B cell (primary cell): ENCODE results near the gene RBM41. TPM values are rescaled to one million over a fixed set of nuclear protein-coding genes. Genes with fewer than 3 reads are reported as not detected.
"Not testable (repeated sequence)": the region's sequence is repeated elsewhere in the genome, so short reads cannot be mapped to it uniquely, and the experiment has no call there.

Experiments used
- ATAC-seq: fragments of 200-7000 bp; cut with Tn5 transposase; one replicate; pipeline ENCODE4 v1.10.0; 2021; ENCODE audit warnings: low read depth, mild to moderate bottlenecking, moderate number of reproducible peaks, moderate library complexity
- CTCF ChIA-PET: fragments of 350-600 bp; sonication (Branson Sonifier 250); formaldehyde crosslinking; loops from one replicate; lab custom pipeline; 2021; ENCODE audit warnings: antibody characterized with exemption, inconsistent platforms; lab: Charles Lee
- POLR2A ChIA-PET: fragments of 350-600 bp; sonication (Branson Sonifier 250); formaldehyde crosslinking; loops from one replicate; lab custom pipeline; 2021; ENCODE audit warnings: antibody characterized with exemption; lab: Charles Lee
- DNase-seq: peaks from one replicate; pipeline ENCODE4 v3.0.0; 2013
- H2AFZ ChIP-seq: 2 replicates; pipeline ENCODE4 v1.6.1; 2012; ENCODE audit warnings: mild to moderate bottlenecking, low read depth, low read length; ENCODE audit not compliant: insufficient read depth, poor library complexity, severe bottlenecking
- H3K27ac ChIP-seq, 2 donors: 1 replicate in 1 of 2; 2 replicates in 1 of 2; pipeline ENCODE4 v1.5.1; 2012 to 2013; ENCODE audit warnings: low read length in 2 of 2, mild to moderate bottlenecking in 2 of 2, moderate library complexity in 1 of 2
- H3K27me3 ChIP-seq, 4 experiments: fragments of 200-600 bp in 1 of 4; sonication (generic) in 1 of 4; replicated peaks in 1 of 4; 1 replicate in 2 of 4; 2 replicates in 2 of 4; pipeline versions ENCODE4 v1.6.1 to v1.7.0; 2013 to 2016; ENCODE audit warnings: low read length in 3 of 4, mild to moderate bottlenecking in 2 of 4, mixed read lengths in 1 of 4, moderate library complexity in 1 of 4; ENCODE audit not compliant: insufficient read depth in 4 of 4, control insufficient read depth in 3 of 4; ENCODE audit errors: control extremely low read depth in 1 of 4
- H3K36me3 ChIP-seq, 2 experiments: replicated peaks in 1 of 2; 1 replicate in 1 of 2; 2 replicates in 1 of 2; pipeline versions ENCODE4 v1.6.1 to v1.7.1; 2013; ENCODE audit warnings: low read length in 1 of 2; ENCODE audit not compliant: insufficient read depth in 2 of 2, control insufficient read depth in 1 of 2; ENCODE audit errors: control extremely low read depth in 1 of 2, extremely low read depth in 1 of 2
- H3K4me1 ChIP-seq, 2 donors: fragments of 200-600 bp in 1 of 2; sonication (generic) in 1 of 2; 1 replicate in 1 of 2; 2 replicates in 1 of 2; pipeline versions ENCODE4 v1.5.1 to v1.6.1; 2013 to 2017; ENCODE audit warnings: low read length in 2 of 2; ENCODE audit not compliant: control insufficient read depth in 2 of 2, insufficient read depth in 2 of 2
- H3K4me2 ChIP-seq: replicated peaks from 2 replicates; pipeline ENCODE3; 2012; ENCODE audit warnings: mild to moderate bottlenecking, low read depth, low read length; ENCODE audit not compliant: poor library complexity, severe bottlenecking
- H3K4me3 ChIP-seq, 5 experiments: fragments of 200-600 bp in 1 of 5; sonication (generic) in 1 of 5; 1 replicate in 3 of 5; 2 replicates in 2 of 5; pipeline versions ENCODE4 v1.5.1 to v1.7.0; 2011 to 2016; ENCODE audit warnings: low read length in 4 of 5, mild to moderate bottlenecking in 4 of 5, low read depth in 2 of 5, control low read depth in 1 of 5, moderate library complexity in 1 of 5; ENCODE audit not compliant: insufficient read depth in 1 of 5; ENCODE audit errors: control extremely low read depth in 1 of 5, extremely low read depth in 1 of 5
- H3K79me2 ChIP-seq: fragments of 200-600 bp; sonication (generic); one replicate; pipeline ENCODE4 v1.6.0; 2016; ENCODE audit warnings: low read length; ENCODE audit not compliant: control insufficient read depth, insufficient read depth
- H3K9ac ChIP-seq: fragments of 200-600 bp; sonication (generic); 2 replicates; pipeline ENCODE4 v1.6.1; 2017; ENCODE audit warnings: mild to moderate bottlenecking, low read length, moderate library complexity
- H3K9me3 ChIP-seq, 3 donors: one replicate each; pipeline versions ENCODE4 v1.6.1 to v1.7.1; 2013; ENCODE audit warnings: low read length in 2 of 3; ENCODE audit not compliant: control insufficient read depth in 2 of 3, insufficient read depth in 1 of 3; ENCODE audit errors: control extremely low read depth in 1 of 3
- H4K20me1 ChIP-seq: 2 replicates; pipeline ENCODE4 v1.6.0; 2012; ENCODE audit warnings: mild to moderate bottlenecking, low read length; ENCODE audit not compliant: insufficient read depth, control insufficient read depth, poor library complexity, severe bottlenecking
- H3K27ac Mint-ChIP-seq: one replicate; pipeline ENCODE4 v1.8.0; 2021; ENCODE audit warnings: mixed read lengths
- H3K27me3 Mint-ChIP-seq: one replicate; pipeline ENCODE4 v1.8.0; 2021; ENCODE audit warnings: mixed read lengths
- H3K4me1 Mint-ChIP-seq: one replicate; pipeline ENCODE4 v1.8.0; 2021; ENCODE audit warnings: mixed read lengths
- H3K4me3 Mint-ChIP-seq: one replicate; pipeline ENCODE4 v1.8.0; 2021; ENCODE audit warnings: mixed read lengths
- H3K9me3 Mint-ChIP-seq: one replicate; pipeline ENCODE4 v1.8.0; 2022; ENCODE audit warnings: mixed read lengths; ENCODE audit not compliant: insufficient read depth
- CTCF ChIP-seq: fragments of 200-600 bp; IDR thresholded peaks from one replicate; pipeline ENCODE4 v1.8.0; 2022; ENCODE audit warnings: antibody characterized with exemption, mild to moderate bottlenecking
- EZH2 ChIP-seq: IDR thresholded peaks from 2 replicates; pipeline ENCODE4 v1.6.1; 2012; ENCODE audit warnings: borderline replicate concordance, low read depth, mild to moderate bottlenecking, moderate library complexity, low read length; ENCODE audit not compliant: insufficient read depth, poor library complexity, severe bottlenecking
- WGBS: methylation state at CpG from one replicate; pipeline ENCODE4 v1.1.5; 2013; ENCODE audit warnings: missing lambda C conversion rate; ENCODE audit not compliant: insufficient coverage; 5-methylcytosine and 5-hydroxymethylcytosine counted together
- intact Hi-C: fragments of 100-400 bp; cut with micrococcal nuclease; formaldehyde crosslinking; loops from one replicate; pipeline ENCODE4 v1.10.0; 2022
- polyA plus RNA-seq: library from polyadenylated mRNA; depleted of rRNA; stranded (reverse); fragments of >200 nt; gene quantifications from 2 replicates; pipeline ENCODE4 v1.2.3, GENCODE V29; 2012
- total RNA-seq, 2 donors: library from RNA; stranded (reverse); fragments of 120-200 nt in 1 of 2; gene quantifications; 1 replicate in 1 of 2; 2 replicates in 1 of 2; pipeline versions ENCODE4 v1.2.3 to v1.2.4, GENCODE V29; 2013 to 2022

The RBM41 gene
- total and polyA plus RNA-seq, 2 donors (not counting 1 experiment from before 2014, with no cell fraction given) = 5.2 to 32.5 TPM

- Histone ChIP-seq H3K79me2 (no peaks in the 10 kb centered on the region), H3K27me3 (no peaks in the 10 kb centered on the region), H3K4me1 (no peaks in the 10 kb centered on the region), H3K9ac (no peak overlapping the region), H4K20me1 (no peaks in the 10 kb centered on the region), H3K4me3 (no peak overlapping the region), H3K9me3 (no peaks in the 10 kb centered on the region), H3K4me2 (no peak overlapping the region), H2AFZ (no peak overlapping the region), H3K27ac (no peak overlapping the region), H3K36me3 (no peaks in the 10 kb centered on the region)
- ATAC-seq (no peak), DNase-seq (no peak)
- Mint-ChIP-seq H3K27me3 (no peaks in the 10 kb centered on the region), H3K27ac (no peak overlapping the region), H3K4me3 (no peak overlapping the region), H3K4me1 (no peaks in the 10 kb centered on the region), H3K9me3 (no peaks in the 10 kb centered on the region)
- no CpG with 5 or more reads among the region's 3 CpGs for WGBS
- ChIA-PET CTCF (no interaction called here), POLR2A (no interaction called here)
- intact Hi-C loops = no loop called here
- TF ChIP-seq CTCF (no peak), EZH2 (no peak)
Measured at GRCh38 chrX:107167163-107167921, 48.7 kb upstream of the RBM41 start.

DNA sequence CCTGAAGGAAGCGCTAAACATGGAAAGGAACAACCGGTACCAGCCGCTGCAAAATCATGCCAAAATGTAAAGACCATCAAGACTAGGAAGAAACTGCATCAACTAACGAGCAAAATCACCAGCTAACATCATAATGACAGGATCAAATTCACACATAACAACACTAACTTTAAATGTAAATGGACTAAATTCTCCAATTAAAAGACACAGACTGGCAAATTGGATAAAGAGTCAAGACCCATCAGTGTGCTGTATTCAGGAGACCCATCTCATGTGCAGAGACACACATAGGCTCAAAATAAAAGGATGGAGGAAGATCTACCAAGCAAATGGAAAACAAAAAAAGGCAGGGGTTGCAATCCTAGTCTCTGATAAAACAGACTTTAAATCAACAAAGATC is 39.0 kb upstream of the RBM41 start:
- H3K4me1 ChIP-seq, H3K9me3 ChIP-seq, H2AFZ ChIP-seq, H3K27me3 Mint-ChIP-seq, H4K20me1 ChIP-seq, intact Hi-C loops, H3K9me3 Mint-ChIP-seq, H3K9ac ChIP-seq, H3K4me1 Mint-ChIP-seq, DNase-seq, H3K27ac Mint-ChIP-seq, POLR2A ChIA-PET, ATAC-seq, H3K4me2 ChIP-seq, H3K27ac ChIP-seq, H3K79me2 ChIP-seq, H3K4me3 ChIP-seq, H3K36me3 ChIP-seq, H3K4me3 Mint-ChIP-seq, CTCF ChIA-PET, H3K27me3 ChIP-seq: not testable (repeated sequence)
- no CpG with 5 or more reads among the region's 4 CpGs for WGBS

- POLR2A ChIA-PET, H3K4me2 ChIP-seq, H3K9me3 Mint-ChIP-seq, H3K9me3 ChIP-seq, CTCF ChIA-PET, H3K27ac Mint-ChIP-seq, H3K36me3 ChIP-seq, H3K9ac ChIP-seq, DNase-seq, H2AFZ ChIP-seq, H3K27ac ChIP-seq, intact Hi-C loops, H4K20me1 ChIP-seq, H3K27me3 ChIP-seq, H3K4me1 ChIP-seq, ATAC-seq, H3K4me1 Mint-ChIP-seq, H3K79me2 ChIP-seq, H3K27me3 Mint-ChIP-seq, H3K4me3 ChIP-seq: not testable (repeated sequence)
- 40% methylated on average over 2 of the region's 32 CpGs for WGBS
- peak overlapping the region; percentile 53 for H3K4me3 Mint-ChIP-seq
Measured at GRCh38 chrX:107155621-107156430, 37.2 kb upstream of the RBM41 start.
